GM18951 (cell line): ENCODE data around the gene PFKFB3.

ENCODE experiments used
- POLR2A ChIP-seq: IDR thresholded peaks from 4 replicates; pipeline ENCODE4 v1.6.1; 2011; ENCODE audit warnings: mild to moderate bottlenecking; ENCODE audit not compliant: insufficient read length, insufficient read depth; ENCODE audit errors: extremely low read depth
- in situ Hi-C: fragments of 300-500 bp; cut with MboI; formaldehyde crosslinking; loops from one replicate; pipeline ENCODE4 v1.12.0; 2022; ENCODE audit warnings: low sequenced_read_pairs, mixed read lengths, inconsistent platforms; ENCODE audit not compliant: unreplicated experiment

Gene PFKFB3

DNA sequence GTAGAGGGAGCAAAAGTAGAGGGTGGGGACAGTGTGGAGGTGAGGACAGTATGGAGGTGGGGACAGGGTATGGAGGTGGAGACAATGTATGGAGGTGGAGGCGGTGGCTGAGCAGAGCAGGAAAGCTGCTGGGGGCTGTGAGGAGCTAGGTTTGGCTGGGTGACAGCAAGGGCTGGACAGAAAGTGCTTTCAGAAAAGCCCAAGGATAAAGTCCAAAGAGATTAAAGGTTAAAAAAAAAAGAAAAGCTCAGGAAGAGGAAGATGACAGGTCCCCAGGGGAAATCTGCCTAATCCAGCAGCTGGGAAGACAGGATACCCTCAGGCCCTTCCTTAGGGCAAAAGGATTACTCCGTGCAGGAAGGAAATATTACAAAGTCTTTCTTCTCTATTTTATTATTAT, 32.1 kb upstream of the PFKFB3 start:
- in situ Hi-C loops = no loop called here
- no peak for TF ChIP-seq POLR2A

DNA sequence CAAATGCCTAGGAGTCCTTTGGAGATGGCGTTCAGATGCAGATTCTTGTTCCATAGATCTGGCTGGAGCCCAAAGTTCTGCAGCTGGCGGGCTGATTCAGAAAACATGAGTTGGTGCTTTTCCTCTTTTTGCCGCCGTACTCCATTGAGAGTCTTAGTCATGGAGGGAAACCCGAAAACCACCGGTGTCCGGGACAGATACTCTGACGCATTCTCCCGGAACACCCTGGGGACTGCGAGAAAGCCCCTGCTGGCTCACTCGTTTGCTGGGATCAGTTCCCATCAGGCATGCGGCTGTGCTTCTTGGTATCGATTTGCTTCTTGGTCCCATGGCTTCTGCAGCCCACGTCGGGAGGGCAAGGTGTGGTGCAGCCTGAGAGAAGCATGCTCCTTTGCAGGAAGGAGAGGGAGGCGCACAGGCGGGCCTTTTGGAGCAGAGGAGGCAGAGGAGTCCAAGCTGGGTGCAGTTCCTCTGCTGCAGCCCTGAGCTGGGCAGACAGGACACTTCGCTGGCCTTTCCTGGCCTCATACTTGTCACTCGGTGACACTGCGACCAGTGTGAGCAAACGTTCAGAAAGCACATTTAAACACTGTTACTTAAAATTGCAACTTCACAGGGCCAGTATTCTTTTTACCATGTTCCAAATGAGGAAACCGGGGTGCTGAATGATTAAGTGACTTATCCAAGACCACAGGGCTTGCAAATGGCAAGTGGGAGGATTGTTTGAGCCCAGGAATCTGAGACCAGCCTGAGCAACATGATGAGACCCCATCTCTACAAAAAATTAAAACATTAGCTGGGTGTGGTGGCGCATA, 30.6 kb upstream of the PFKFB3 start:
- no peak for TF ChIP-seq POLR2A
- in situ Hi-C loops = no loop called here

DNA sequence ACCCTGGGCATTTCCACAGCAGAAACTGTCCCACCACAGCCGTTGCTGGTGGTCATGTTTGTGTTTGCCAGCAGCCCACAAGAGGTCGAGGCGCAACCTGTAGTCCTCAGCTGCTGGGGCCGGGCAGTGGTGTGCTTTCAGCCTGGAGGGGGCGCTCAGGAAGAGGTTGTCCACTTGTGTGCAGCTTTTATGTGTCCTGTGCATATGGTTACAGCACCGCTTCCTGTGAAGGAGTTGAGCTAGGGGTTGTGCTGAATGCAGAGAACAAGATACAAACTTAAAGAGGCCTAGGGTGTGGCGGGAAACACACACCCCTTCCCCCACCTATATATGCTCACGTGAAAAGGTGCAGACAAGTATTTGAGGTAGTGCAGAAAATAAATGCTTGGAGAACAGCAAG, 29.5 kb upstream of the PFKFB3 start:
- TF ChIP-seq POLR2A = peak; percentile 15
- in situ Hi-C loops = no loop called here

DNA sequence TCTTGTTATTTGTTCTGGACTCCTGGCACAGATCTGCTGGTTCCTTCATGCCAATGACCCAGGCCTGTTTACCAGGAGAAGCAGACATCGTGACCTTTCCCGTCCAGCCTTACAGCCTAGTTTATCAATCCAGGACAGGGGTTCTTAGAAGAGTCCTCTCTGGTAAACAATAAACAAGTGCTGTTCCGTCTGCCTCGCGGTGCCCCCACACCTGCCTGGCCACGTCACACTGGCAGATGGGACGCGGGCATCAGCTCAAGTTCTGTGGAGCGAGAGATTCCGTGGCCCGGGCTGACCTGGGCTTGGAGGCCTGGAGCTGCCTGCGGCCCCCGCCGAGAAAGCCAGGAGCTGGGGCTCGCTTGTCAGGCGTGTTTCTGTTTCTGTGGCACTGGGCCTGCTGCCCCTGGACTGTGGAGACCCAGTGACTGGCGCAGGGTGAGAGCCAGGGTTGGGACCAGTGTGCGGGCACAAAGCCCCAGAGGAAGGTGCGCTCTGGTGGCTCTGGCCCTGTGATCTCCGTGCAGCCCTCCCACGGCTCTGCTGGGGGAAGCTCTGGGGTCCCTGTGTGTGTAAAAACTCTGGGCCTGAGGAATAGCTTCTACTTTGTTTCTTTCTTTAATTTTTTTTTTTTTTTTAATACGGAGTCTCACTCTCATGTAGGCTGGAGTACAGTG, 28.4 kb upstream of the PFKFB3 start:
- in situ Hi-C loops = no loop called here
- no peak for TF ChIP-seq POLR2A

DNA sequence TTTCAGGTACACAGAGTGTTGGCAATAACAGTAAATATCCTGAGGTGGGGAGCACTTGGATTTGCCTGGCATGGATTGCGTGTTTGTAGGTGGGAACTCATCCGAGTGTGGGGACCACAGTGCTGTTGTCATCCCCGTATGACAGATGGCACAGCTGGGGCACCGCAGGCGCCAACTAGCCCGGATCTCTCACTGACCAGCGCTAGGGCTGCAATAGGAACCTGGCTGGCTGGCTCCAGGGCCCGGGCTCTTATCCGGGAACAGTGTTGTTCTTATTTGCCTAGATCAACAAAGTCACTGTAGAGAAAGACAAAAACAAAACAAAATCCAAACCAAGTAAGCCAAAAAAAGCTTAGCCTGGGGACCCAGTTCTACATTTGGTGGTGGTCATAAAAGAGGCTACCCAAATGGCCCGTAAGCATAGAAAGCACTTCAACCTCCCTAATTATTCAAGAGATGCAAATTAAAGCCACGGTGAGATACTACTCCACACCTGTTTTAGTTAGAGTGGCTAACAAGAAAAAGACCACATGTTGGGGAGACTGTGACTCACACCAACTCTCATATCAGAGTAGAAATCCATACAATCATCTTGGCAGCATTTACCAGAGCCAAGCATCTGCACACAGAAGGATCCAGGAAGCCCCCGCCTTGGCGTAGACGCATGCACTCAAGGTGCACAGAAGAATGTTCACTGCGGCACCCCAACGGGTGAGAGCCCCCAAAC, 27.2 kb upstream of the PFKFB3 start:
- in situ Hi-C loops = no loop called here
- TF ChIP-seq POLR2A = no peak

DNA sequence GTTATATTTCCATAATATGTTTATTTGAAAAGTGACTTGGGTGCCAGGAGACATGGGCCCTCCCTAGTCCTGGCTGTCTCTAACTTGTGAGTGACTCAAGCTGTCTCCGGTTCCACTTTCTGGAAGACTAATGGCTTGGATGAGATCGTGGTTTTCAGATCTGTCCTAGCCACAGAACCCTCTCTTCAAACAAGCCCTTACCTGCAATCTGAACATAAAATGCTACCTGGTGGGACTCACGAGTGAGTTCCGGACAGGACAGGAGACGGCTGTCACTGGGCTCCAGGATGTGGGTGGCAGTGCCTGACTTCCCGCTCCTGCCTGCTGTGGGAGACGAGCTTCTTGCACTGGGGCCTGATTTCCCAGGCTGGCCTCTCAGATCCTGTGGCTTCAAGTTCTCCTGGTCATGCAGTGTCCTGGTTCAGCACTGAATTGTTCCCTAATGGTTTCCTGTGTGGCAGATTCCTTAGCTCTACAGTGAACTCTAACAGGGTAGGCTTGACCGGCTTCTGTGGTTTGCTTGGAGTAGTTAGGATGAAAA, 26.0 kb upstream of the PFKFB3 start:
- in situ Hi-C loops = no loop called here
- TF ChIP-seq POLR2A = no peak

DNA sequence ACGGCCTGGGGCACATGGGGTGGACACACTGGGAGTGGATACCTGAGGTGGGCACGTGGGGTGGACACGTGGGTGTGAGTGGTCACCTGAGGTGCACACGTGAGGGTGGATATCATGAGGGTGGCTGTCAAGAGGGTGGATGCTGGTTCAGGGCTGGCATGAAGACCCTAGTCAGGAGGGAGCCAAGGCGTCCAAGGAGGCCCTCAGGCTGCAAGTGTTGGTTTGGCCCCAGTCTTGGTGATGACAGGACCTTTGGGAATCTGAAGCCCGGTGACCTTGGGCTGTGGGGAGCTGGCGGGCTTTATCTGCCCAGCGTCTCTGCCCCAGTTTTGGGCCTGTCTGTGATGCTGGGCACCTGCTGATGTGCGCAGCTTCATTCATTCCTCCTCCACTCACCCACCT, 24.9 kb upstream of the PFKFB3 start:
- no peak for TF ChIP-seq POLR2A
- in situ Hi-C loops = no loop called here

DNA sequence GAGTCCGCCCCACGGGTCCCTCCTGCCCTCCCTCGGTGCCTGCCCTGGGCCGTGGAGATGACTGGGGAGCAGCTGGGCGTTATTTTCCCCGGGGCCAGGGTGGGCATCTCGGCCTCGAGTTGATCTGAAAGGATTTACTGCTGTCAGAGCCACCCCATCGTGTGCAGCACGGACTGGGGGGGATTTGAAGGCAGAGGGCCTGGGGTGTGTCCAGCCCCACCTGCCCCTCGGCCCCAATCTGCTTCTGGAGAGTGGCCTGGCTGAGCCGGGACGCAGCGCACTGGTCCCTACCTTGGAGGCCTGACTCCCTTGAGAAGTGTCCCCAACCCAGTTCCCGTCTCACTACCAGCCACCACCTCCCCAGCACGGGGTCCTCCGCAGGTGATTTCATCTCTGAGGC, 24.2 kb upstream of the PFKFB3 start:
- in situ Hi-C loops = no loop called here
- no peak for TF ChIP-seq POLR2A

DNA sequence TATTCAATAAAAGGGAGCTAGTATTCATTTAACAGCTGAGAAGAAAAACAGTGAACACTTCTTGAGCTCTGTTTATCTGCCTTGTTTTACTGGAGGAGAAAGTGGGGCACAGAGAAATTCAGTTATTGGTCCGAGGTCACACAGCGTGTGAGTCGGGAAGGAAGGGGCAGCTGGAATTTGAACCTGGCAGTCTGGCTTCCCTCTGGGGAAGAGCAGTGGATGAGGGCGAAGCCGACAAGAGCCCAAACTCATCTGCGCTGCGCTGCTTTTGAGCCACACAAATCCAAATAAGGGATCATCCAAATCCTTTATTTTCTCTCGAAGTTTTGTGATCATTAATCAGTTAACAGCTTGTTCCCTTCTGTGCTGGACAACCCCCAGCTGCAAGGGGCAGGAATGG, 23.7 kb upstream of the PFKFB3 start:
- in situ Hi-C loops = no loop called here
- TF ChIP-seq POLR2A = no peak

DNA sequence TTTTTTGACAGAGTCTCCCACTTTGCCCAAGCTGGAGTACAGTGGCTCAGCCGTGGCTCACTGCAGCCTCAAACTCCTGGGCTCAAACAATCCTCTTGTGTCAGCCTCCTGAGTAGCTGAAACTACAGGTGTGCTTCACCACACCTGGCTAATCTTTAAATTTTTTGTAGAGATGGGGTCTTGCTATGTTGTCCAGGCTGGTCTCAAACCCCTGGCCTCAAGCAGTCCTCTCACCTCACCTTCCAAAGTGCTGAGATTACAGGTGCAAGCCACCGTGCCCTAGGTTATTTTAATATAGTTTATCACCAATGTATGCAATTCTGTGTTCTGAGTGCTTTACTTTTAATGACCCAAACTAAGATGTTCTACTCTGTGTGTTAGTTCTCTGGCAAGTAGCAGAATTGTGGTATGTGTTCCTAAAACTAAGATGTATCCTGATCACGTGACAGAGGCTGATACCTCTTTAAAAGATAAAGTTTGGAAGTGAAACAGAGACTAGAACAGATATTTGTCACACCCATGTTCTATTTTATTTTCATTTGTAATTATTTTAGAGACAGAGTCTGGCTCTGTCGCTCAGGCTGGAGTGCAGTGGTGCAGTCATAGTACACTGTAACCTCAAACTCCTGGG, 22.1 kb upstream of the PFKFB3 start:
- in situ Hi-C loops = no loop called here
- no peak for TF ChIP-seq POLR2A

DNA sequence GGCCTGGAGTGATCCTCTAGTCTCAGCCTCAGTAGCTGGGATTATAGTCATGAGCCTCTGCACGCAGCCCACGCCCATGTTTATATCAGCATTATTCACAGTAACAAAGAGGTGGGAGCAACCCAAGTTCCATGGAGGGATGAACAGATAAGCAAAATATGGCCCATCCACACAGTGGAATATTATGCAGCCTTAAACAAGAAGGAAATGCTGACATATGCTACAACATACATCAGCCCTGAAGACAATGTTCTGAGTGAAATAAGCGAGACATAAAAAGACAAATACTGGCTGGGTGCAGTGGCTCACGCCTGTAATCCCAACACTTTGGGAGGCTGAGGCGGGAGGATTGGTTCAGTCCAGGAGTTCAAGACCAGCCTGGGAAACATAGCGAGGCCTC, 21.5 kb upstream of the PFKFB3 start:
- in situ Hi-C loops = no loop called here
- no peak for TF ChIP-seq POLR2A

DNA sequence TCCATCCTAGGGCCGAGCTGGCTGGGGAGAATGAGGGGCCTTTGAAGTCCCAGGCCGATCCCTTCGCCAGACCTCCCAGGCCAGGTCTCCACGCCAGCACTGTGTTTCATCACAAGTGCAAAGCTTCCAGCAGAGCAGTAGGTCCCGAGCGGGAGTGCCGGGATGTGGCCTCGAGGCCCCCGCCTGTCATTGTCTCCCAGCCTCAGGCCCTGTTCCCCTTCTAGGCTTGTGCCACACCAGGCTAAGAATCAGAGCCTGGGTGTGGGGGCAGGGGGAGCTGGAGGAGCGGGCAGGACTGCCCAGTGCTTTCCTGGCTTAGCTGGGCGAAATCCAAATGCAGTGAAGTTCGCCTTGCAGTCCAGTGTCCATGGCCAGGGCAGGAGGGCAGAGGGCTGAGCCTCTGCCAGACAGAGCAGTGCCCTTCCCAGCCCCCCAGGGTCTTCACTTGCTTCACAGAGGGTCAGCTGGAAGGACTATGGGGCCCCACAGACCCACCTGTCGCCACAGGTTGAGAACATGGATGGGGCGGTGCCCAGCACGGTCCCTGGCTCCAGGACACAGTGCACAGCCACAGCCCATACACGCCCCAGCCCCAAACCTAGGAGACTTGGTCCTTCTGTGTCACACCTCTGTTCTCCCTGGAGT, 20.2 kb upstream of the PFKFB3 start:
- in situ Hi-C loops = no loop called here
- TF ChIP-seq POLR2A = no peak
